ENCODE results near the gene P2RX6.

DNA sequence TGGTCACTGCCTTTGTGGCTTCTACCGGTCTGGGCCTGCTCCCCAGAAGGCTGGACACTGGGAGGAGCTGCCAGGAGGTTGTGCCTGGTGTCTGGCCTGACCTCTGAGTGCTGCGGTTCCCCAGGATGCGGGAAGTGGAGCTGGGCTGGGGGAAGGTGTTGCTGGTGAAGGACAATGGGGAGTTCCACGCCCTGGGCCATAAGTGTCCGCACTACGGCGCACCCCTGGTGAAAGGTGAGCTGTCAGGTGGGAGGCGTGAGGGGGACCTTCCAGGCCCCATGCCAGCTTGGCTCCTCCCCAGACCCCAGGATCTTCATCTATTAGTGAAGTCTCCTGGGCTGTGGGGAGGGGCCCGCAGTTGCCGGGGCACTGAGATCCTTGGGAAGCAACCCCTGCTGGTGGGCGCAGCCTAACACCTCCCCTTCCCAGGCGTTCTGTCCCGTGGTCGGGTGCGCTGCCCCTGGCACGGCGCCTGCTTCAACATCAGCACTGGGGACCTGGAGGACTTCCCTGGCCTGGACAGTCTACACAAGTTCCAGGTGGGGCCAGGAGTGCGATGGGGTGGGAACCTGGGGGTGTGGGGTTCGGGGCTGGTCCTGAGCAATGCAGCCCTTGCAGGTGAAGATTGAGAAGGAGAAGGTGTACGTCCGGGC is 41.2 kb upstream of the P2RX6 start:
- TF ChIP-seq, protein P1, sequence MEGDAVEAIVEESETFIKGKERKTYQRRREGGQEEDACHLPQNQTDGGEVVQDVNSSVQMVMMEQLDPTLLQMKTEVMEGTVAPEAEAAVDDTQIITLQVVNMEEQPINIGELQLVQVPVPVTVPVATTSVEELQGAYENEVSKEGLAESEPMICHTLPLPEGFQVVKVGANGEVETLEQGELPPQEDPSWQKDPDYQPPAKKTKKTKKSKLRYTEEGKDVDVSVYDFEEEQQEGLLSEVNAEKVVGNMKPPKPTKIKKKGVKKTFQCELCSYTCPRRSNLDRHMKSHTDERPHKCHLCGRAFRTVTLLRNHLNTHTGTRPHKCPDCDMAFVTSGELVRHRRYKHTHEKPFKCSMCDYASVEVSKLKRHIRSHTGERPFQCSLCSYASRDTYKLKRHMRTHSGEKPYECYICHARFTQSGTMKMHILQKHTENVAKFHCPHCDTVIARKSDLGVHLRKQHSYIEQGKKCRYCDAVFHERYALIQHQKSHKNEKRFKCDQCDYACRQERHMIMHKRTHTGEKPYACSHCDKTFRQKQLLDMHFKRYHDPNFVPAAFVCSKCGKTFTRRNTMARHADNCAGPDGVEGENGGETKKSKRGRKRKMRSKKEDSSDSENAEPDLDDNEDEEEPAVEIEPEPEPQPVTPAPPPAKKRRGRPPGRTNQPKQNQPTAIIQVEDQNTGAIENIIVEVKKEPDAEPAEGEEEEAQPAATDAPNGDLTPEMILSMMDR (IDR thresholded peaks at IDR 0.05; ENCODE audit: extremely low read depth in 1 of 2, insufficient read depth in 1 of 2, low read depth in 1 of 2, low read length in 2 of 2), result no peak
- TF ChIP-seq POLR2A (IDR thresholded peaks at IDR 0.05; ENCODE audit: low read depth, low read length), result no peak
- no peak for TF ChIP-seq EZH2 (IDR thresholded peaks at IDR 0.05; ENCODE audit: borderline replicate concordance, low read depth, low read length, severe bottlenecking)
- TF ChIP-seq, protein P2, sequence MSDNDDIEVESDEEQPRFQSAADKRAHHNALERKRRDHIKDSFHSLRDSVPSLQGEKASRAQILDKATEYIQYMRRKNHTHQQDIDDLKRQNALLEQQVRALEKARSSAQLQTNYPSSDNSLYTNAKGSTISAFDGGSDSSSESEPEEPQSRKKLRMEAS (IDR thresholded peaks at IDR 0.05; ENCODE audit: insufficient read depth, insufficient read length), result no peak
- no peak for TF ChIP-seq POLR2AphosphoS5 (IDR thresholded peaks at IDR 0.05; ENCODE audit: insufficient read depth, low read depth, low read length)
- no peak for TF ChIP-seq JUN (IDR thresholded peaks at IDR 0.05; ENCODE audit: borderline replicate concordance, insufficient read depth, insufficient read length, low read depth)
- TF ChIP-seq FOS (IDR thresholded peaks at IDR 0.05; ENCODE audit: borderline replicate concordance, insufficient read depth, low read length), result no peak

Data from endothelial cell of umbilical vein (primary cell).